ENCODE data around the gene SORBS2.

GRCh38 chr4:185651851-185652250 lies 160.1 kb downstream of the SORBS2 start:
- no peak for TF ChIP-seq CTCF (IDR thresholded peaks at IDR 0.05; ENCODE audit: low read depth, low read length)
- TF ChIP-seq EZH2phosphoT487 (IDR thresholded peaks at IDR 0.05; ENCODE audit: low read depth): no peak
